Stimulated activated CD8-positive, alpha-beta memory T cell treated with anti-CD3 and anti-CD28 coated beads, Interleukin-4, amount 100 ng/mL, for 4 hours (primary cell): Measurements from ENCODE around the gene MUC12.
A peak's percentile ranks its signal among the peaks of the same experiment; 100 is the strongest.

Experiments used
- DNase-seq, 2 donors: peaks; one replicate each; pipeline ENCODE4 v3.0.0-alpha.2; 2020; ENCODE audit warnings: low read depth in 2 of 2, low spot score in 1 of 2

MUC12 gene

DNA sequence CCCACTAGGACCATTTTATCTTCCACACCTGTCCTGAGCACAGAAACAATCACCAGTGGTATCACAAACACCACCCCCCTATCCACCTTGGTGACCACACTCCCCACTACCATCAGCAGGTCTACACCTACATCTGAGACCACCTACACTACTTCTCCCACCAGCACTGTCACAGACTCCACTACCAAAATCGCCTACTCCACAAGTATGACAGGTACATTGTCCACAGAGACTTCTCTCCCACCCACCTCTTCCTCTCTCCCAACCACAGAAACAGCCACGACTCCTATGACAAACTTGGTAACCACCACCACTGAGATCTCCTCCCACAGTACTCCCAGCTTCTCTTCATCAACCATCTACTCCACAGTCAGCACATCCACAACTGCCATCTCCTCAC, 16.7 kb upstream of the MUC12 start:
- no peak for DNase-seq

DNA sequence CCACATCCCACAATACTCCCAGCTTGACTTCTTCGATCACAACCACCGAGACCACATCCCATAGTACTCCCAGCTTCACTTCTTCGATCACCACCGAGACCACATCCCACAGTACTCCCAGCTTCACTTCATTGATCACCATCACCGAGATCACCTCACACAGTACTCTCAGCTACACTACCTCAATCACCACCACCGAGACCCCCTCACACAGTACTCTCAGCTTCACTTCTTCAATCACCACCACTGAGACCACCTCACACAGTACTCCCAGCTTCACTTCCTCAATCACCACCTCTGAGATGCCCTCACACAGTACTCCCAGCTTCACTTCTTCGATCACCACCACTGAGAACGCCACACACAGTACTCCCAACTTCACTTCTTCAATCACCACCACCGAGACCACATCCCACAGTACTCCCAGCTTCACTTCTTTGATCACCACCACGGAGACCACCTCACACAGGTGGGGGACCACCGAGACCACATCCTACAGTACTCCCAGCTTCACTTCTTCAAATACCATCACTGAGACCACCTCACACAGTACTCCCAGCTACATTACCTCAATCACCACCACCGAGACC, 11.4 kb upstream of the MUC12 start:
- no peak for DNase-seq

- DNase-seq = no peak
Observed at GRCh38 chr7:100959894-100960293, 9.5 kb upstream of the MUC12 start.

GRCh38 chr7:100962537-100962936, 6.8 kb upstream of the MUC12 start:
- DNase-seq = no peak

DNA sequence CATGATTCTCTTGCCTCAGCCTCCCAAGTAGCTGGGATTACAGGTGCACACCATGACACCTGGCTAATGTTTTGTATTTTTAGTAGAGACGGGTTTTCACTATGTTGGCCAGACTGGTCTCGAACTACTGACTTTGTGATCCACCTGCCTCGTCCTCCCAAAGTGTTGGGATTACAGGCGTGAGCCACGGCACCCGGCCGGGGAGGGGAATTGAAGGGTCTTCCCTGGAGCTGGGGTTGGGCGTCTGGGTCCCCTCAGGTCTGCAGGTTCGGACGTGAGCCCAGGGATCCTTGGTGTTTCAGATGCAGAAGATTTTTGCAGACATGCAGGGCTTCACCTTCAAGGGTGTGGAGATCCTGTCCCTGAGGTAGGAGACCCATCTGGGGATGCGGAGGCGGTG, 6.0 kb upstream of the MUC12 start:
- no peak for DNase-seq

DNA sequence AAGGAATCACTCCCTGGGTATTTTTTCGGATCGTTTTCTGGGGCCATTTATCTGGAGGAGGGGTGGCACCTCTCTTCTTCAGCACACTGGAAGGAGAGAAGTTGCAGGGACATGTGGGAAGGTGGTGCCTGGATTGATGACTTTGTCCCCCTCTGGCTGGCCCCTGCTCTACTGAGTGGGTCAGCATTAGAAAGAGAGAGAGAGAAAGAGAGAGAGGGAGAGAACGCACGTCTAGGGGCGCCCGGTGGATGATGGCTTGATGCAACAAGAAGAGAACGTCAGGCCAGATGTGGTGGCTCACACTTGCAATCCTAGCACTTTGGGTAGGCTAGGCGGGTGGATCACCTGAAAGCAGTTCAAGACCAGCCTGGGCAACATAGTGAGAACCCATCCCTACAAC, 5.5 kb upstream of the MUC12 start:
- no peak for DNase-seq

DNA sequence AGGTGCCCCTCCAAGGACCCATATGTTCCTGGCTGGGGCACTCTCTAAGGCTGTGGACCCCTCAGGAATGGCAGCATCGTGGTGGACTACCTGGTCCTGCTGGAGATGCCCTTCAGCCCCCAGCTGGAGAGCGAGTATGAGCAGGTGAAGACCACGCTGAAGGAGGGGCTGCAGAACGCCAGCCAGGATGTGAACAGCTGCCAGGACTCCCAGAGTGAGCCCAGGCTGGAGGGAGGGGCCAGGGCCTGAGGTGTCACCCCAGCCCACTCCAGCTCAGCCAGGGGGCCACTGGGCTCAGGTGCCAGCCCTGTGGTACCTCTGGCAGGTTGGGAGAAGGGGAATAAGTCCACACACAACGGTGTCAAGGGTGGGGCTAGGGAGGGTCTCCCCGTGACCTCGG, 4.7 kb upstream of the MUC12 start:
- no peak for DNase-seq

DNA sequence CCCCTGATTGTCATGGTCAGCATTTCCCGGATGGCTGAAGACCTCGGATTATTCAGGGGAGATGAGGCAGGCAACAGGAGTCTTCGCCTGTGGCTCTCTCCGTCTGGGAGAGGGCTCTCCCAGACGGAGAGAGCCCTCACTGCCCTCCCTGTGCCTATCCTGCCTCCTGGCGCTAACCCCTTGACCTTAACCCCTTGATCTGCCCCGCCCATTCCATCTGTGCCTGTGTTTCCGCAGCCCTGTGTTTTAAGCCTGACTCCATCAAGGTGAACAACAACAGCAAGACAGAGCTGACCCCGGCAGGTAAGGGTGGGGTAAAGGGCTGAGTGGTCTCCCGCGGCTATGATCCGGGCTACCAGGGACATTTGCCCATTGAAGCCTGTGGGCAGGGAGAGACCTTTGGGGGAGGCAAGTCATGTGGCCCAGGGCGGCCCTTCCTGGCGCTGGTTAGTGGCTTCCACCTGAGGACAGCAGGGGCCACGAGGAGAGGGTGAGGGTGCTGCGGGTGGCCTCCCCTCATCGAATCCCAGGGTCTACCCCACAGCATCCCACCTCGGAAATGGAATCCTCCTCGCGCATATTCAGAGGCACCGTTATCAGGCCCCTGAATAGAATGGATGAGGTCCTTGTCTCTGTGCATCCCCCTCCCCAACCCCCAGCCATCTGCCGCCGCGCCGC, 4.2 kb upstream of the MUC12 start:
- DNase-seq = no peak

DNA sequence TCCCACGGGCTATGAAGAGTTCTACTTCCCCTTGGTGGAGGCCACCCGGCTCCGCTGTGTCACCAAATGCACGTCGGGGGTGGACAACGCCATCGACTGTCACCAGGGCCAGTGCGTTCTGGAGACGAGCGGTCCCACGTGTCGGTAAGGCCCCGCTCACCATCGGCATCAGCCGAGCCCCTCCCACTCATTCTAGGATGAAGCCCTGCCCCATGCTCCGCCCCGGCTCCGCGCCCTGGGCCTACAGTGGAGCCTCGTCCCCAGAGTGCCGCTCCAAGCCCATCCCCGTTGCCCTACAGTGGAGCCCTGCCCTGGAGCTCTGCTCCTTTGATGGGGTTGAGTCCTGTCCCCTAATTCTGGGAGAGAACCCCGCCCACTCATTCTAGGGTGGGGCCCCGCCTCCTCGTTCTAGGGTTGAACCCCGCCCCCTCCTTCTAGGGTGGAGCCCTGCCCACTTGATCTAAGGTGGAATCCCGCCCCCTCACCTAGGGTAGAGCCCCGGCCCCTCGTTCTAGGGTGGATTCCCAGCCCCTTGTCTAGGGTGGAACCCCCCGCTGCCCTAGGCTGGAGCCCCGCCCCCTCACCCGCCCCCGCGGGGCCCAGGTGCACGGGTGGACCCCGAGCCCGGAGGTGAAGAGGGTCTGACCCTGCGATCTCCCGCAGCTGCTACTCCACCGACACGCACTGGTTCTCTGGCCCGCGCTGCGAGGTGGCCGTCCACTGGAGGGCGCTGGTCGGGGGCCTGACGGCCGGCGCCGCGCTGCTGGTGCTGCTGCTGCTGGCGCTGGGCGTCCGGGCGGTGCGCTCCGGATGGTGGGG, 3.4 kb upstream of the MUC12 start:
- peak; percentile 36 to 42 for DNase-seq

DNA sequence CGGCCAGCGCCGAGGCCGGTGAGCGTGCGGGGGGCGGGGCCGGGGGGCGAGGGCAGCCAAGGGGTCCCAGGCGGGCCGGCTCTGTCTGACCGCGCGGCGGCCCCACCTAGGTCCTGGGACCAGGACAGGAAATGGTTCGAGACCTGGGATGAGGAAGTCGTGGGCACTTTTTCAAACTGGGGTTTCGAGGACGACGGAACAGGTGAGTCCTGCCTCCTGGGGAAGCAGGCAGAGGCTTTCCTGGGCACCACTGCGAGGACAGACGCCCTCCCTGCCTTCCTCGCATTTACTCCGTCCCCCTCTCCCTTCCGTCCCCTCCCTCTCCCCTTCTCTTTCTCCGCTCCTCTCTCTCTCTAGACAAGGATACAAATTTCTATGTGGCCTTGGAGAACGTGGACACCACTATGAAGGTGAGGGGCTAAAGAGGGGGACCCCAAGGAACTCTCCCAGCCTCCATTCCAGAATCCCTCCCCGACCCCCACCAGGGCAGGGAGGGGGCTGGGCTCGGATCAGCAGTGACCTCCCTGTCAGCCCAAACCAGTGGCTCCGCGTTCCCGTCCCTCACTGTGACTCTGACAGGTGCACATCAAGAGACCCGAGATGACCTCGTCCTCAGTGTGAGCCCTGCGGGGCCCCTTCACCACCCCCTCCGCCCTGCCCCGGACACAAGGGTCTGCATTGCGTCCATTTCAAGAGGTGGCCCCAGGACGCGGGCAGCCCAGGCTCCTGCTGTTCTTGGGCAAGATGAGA, 2.6 kb upstream of the MUC12 start:
- no peak for DNase-seq

- no peak for DNase-seq
Observed at GRCh38 chr7:100967292-100967863, 2.0 kb upstream of the MUC12 start.

DNA sequence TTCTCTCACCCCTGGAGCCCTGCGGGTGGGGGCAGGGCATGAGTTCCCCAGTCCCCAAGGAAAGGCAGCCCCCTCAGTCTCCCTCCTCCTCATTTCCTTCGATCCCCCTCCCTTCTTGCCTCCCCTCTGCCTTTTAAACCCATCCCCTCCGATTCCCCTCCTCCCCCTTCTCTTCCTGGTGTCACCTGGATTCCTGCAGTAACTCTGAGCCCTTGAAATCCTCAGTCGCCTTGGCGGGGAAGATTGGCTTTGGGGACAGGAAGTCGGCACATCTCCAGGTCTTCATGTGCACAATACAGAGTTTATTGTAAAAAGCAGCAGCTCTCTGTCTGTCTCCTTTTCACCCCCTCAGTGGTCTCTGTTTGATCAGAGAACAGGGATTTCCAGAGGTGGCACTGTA, 1.3 kb upstream of the MUC12 start:
- DNase-seq = no peak

DNA sequence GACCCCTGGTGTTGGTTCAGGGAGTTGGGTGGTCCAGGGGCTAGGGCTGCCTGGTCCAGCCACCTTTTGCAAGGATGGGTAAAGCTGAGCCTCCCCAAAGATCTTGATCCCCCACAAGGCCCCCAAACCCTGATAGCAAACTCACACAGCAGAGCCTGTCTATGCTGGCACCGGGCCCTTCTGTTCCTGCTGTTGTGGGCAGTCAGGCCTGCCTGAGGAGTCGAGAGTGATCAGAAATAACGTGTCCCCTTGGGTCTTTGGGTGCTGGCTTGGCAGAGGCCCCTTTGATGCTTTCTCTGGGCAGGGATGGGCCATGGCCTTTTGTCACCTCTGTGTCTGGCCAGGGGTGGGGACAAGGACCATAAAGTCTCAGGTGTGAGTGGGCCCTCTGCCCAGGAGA, 715 bp upstream of the MUC12 start:
- no peak for DNase-seq

DNA sequence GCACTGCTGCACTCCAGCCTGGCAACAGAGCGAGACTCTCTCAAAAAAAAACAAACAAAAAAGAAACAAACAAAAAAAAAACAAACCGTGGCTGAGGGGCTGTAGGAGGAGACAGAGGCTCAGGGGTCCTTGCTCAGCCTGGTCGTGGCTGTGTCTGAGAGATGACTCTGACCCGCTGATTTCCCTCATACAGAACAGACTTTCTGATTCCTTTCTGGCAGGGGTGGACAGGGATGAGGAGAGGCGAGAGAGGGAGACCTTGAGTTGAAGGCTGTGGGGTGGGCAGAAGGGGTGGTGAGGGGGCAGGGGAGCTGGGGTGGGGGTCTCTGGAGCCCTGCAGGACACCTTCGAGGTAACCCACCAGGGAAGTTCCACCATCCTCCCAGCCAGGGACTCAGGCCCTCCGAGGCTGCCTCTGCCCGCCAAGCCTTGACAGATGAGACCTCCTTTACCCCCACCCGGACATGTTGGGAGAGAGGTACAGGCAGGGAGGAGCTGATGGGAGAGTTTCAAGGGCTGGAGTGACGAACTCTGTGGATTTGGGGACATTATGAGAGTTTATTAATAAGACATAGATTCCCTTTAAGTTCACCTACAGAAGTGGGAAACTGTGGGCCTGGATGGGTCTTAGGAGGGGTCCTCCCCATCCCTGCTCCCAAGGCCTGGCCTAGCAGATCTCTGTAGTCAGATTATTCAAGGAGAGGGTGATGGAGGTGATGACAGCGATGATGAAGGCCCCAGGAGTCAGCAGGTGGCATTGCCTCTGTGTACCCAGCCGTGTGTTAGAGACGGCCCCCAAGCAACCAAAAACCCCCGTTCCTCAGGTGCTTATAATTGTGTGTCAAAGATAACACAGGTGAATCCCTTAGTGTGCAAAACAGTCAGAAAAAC, 2.0 kb downstream of the MUC12 start:
- DNase-seq = no peak

GRCh38 chr7:100972002-100972347, 2.6 kb downstream of the MUC12 start:
- DNase-seq = no peak

DNA sequence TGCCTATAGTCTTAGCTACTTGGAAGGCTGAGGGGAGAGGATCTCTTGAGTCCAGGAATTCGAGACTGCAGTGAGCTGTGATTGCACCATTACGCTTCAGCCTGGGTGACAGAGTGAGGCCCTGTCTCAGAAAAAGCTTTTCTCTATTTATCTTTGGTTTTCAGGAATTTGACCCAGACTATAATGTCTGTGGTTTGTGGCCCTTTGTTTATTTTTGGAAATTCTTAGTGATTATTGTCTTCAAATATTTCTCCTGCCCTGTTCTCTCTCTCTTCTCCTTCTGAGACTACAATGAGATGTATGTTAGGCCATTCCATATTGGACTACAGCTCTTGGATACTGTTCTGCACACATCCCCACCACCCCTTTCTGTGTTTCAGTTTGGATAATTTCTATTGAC, 4.7 kb downstream of the MUC12 start:
- no peak for DNase-seq

DNA sequence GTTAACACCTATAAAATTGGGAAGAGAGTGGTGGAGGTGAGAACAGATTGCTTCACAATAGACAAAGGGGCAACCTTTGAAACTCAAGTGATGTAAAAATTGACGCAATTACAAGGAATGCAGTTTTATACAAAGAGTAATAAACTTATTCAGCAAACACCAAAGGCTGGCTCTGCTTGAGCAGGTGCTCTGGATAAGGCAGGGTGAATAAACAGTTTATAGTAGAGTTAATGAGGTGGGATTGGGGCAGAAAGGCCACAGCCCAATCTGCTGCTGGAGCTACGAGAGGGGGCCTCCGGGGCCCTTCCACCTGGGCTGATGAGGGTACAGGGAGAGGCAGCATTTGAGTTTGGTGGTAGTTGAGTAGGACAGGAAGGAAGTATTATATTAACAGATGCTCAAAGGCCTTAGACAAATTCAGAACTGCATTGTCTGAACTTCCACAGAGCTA, 6.0 kb downstream of the MUC12 start:
- DNase-seq = no peak

- DNase-seq = no peak
Observed at GRCh38 chr7:100978300-100978699, 8.9 kb downstream of the MUC12 start.

DNA sequence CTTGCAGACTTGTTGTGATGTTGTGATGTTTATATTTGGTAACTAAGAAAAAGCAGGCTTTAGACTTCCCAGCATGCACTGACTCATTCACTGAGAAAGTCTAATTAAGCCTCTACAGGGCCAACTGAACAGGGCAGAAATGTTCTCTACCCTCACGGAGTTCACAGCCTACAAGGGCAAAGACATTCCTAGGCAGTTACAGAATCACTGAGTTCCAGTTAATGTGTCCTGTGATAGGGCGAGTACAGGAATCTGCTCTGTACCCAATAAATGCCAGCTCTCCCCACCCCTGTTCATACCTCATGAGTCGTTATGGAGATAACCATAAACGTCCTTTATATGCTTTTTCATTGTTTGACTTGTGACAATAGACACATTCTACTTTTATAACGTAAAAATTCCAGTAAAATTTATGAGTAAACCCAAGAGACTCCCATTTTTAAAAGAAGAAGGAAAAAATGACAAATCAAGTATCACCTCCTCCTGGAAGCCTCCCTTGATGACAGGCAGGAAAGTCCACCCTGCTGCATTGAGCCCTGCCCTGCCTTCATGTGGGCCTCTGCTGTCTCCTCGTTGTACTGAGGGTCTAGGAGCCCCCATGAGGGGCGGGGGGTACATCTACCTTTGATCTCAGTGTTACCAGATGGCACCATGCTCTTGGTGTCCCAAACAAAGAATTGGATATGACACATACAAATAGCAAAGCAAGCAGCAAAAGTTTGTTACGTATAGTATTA, 14.3 kb downstream of the MUC12 start:
- DNase-seq = no peak
